ENCODE data around the gene FLRT1. TPM values are rescaled to one million over a fixed set of nuclear protein-coding genes. Genes with fewer than 3 reads are reported as not detected.

The FLRT1 gene
- total RNA-seq, 4 donors from 2014 or later = 0.32 to 1.4 (median 0.90) TPM

- in situ Hi-C loops (cut with MboI; ENCODE audit: low pct_ligation_motif_present in 1 of 4, low pct_unique_long_range_greater_than_20kb in 1 of 4, low sequenced_read_pairs in 3 of 4) = no loop called here
- H3K27ac ChIP-seq = no peak overlapping the region
- no peak for DNase-seq
- TF ChIP-seq EP300 (IDR thresholded peaks at IDR 0.05; ENCODE audit: low read depth) (no peak), POLR2AphosphoS5 (IDR thresholded peaks at IDR 0.05) (no peak), CTCF (IDR thresholded peaks at IDR 0.05) (no peak), POLR2A (IDR thresholded peaks at IDR 0.05) (no peak)
- no peak overlapping the region for H3K4me3 ChIP-seq
- 91% methylated on average over 11 of the region's 11 CpGs; no CpG with 5 or more reads in 1 of the 2 donors for WGBS, 2 donors (ENCODE audit: low coverage in 1 of 2)
- peaks cover 0 to 2% (median 0%) of the 10 kb centered on the region in 4 donors for H3K4me1 ChIP-seq
- intact Hi-C loops (cut with DNase I; ENCODE audit: low total_unique reads) = no loop called here
- H3K27me3 ChIP-seq = no peaks in the 10 kb centered on the region
- H3K36me3 ChIP-seq = no peaks in the 10 kb centered on the region
- H3K9me3 ChIP-seq = no peaks in the 10 kb centered on the region
Observed at GRCh38 chr11:64052938-64053622, 17.3 kb downstream of the FLRT1 start.

- H3K36me3 ChIP-seq = no peaks in the 10 kb centered on the region
- in situ Hi-C loops (cut with MboI; ENCODE audit: low pct_ligation_motif_present in 1 of 4, low pct_unique_long_range_greater_than_20kb in 1 of 4, low sequenced_read_pairs in 3 of 4) = no loop called here
- peaks cover 0 to 2% (median 0%) of the 10 kb centered on the region in 4 donors for H3K4me1 ChIP-seq
- no peak for DNase-seq
- TF ChIP-seq EP300 (IDR thresholded peaks at IDR 0.05; ENCODE audit: low read depth) (no peak), POLR2AphosphoS5 (IDR thresholded peaks at IDR 0.05) (no peak), POLR2A (IDR thresholded peaks at IDR 0.05) (no peak), CTCF (IDR thresholded peaks at IDR 0.05) (no peak)
- no peaks in the 10 kb centered on the region for H3K27me3 ChIP-seq
- H3K4me3 ChIP-seq = no peak overlapping the region
- intact Hi-C loops (cut with DNase I; ENCODE audit: low total_unique reads) = no loop called here
- WGBS, 2 donors (ENCODE audit: low coverage in 1 of 2) = 71% methylated on average over 15 of the region's 15 CpGs; no CpG with 5 or more reads in 1 of the 2 donors
- H3K9me3 ChIP-seq = no peaks in the 10 kb centered on the region
- H3K27ac ChIP-seq = no peak overlapping the region
Observed at GRCh38 chr11:64053699-64054098, 18.0 kb downstream of the FLRT1 start.

- Histone ChIP-seq H3K36me3 (no peaks in the 10 kb centered on the region), H3K27me3 (no peaks in the 10 kb centered on the region), H3K27ac (no peak overlapping the region), H3K4me1 (peaks cover 0 to 2% (median 0%) of the 10 kb centered on the region in 4 donors), H3K9me3 (no peaks in the 10 kb centered on the region), H3K4me3 (no peak overlapping the region)
- DNase-seq = no peak
- intact Hi-C loops (cut with DNase I; ENCODE audit: low total_unique reads) (no loop called here), in situ Hi-C loops (cut with MboI; ENCODE audit: low pct_ligation_motif_present in 1 of 4, low pct_unique_long_range_greater_than_20kb in 1 of 4, low sequenced_read_pairs in 3 of 4) (no loop called here)
- WGBS, 2 donors (ENCODE audit: low coverage in 1 of 2) = 71% methylated on average over 8 of the region's 8 CpGs; no CpG with 5 or more reads in 1 of the 2 donors
- TF ChIP-seq CTCF (IDR thresholded peaks at IDR 0.05) = no peak
- no peak for TF ChIP-seq EP300 (IDR thresholded peaks at IDR 0.05; ENCODE audit: low read depth)
- no peak for TF ChIP-seq POLR2A (IDR thresholded peaks at IDR 0.05)
- no peak for TF ChIP-seq POLR2AphosphoS5 (IDR thresholded peaks at IDR 0.05)
Observed at GRCh38 chr11:64055077-64055476, 19.3 kb downstream of the FLRT1 start.

- no peak overlapping the region for H3K4me3 ChIP-seq
- no peaks in the 10 kb centered on the region for H3K36me3 ChIP-seq
- peak overlapping the region in 3 of 4 donors; percentile 2 to 33 (median 25) for H3K27ac ChIP-seq
- DNase-seq = no peak
- H3K9me3 ChIP-seq = no peaks in the 10 kb centered on the region
- intact Hi-C loops (cut with DNase I; ENCODE audit: low total_unique reads) (no loop called here), in situ Hi-C loops (cut with MboI; ENCODE audit: low pct_ligation_motif_present in 1 of 4, low pct_unique_long_range_greater_than_20kb in 1 of 4, low sequenced_read_pairs in 3 of 4) (no loop called here)
- H3K27me3 ChIP-seq = peaks cover 9% of the 10 kb centered on the region
- WGBS, 2 donors (ENCODE audit: low coverage in 1 of 2) = 72% methylated on average over 15 of the region's 15 CpGs; no CpG with 5 or more reads in 1 of the 2 donors
- peaks cover 0 to 12% (median 9%) of the 10 kb centered on the region in 4 donors for H3K4me1 ChIP-seq
- TF ChIP-seq POLR2A (IDR thresholded peaks at IDR 0.05) (no peak), EP300 (IDR thresholded peaks at IDR 0.05; ENCODE audit: low read depth) (no peak), POLR2AphosphoS5 (IDR thresholded peaks at IDR 0.05) (no peak), CTCF (IDR thresholded peaks at IDR 0.05) (no peak)
Observed at GRCh38 chr11:64056213-64056785, 20.6 kb downstream of the FLRT1 start.
